Ammon's horn (tissue), 1 donor: ENCODE results near the gene MTMR2.

Source experiments
- DNase-seq: peaks from one replicate; pipeline ENCODE4 v3.0.0-alpha.2; 2016; ENCODE audit warnings: low spot score

MTMR2 gene

GRCh38 chr11:95923728-95924413, at the start of gene MTMR2:
Gene MTMR2 (minus strand): TSS chr11:95924107. CDS start chr11:95923954, 153 bp downstream.
- DNase-seq, result peak; percentile 84

- no peak for DNase-seq
Observed at GRCh38 chr11:95972060-95972459, 48.2 kb upstream of the MTMR2 start.

DNA sequence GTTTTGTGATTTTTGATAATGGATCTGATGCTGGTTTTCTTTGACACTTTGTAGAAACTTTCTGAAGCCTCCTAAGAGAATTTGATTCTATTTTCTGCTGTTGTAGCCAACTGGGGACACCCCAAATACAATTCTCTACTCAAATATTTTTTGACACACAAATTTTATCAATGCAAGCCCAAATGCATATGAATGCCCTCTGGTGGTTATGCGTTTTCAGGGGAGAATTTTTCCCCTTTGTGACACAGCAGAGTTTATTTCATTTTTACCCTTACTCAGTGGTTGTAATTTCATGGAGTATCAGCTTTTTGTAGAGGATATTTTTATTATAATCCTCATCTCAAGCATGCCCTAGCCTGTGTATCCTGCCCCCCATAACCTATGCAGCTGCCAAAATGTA, 44.7 kb upstream of the MTMR2 start:
- no peak for DNase-seq

GRCh38 chr11:95964281-95964680, 40.4 kb upstream of the MTMR2 start:
- DNase-seq, result no peak

- DNase-seq, result no peak
Observed at GRCh38 chr11:95961758-95962157, 37.9 kb upstream of the MTMR2 start.

DNA sequence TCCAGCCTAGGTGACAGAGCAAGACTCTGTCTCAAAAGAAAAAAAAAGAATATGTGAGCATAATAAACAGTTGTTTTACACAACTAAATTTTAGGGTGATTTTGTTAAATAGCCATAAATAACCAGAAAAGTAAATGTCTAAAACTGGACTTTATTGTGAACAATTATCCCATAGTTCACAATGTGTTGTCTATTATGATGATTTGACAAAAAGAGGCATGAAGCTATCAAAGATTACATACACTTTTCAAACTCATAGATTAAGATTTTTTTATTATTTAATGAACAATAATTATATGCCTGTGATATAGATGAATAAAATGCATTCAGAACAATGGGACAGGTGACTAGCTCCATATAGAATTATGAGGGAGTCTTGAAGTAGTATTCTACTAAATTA, 27.0 kb upstream of the MTMR2 start:
- DNase-seq, result no peak

GRCh38 chr11:95948637-95949036, 24.7 kb upstream of the MTMR2 start:
- DNase-seq, result no peak

DNA sequence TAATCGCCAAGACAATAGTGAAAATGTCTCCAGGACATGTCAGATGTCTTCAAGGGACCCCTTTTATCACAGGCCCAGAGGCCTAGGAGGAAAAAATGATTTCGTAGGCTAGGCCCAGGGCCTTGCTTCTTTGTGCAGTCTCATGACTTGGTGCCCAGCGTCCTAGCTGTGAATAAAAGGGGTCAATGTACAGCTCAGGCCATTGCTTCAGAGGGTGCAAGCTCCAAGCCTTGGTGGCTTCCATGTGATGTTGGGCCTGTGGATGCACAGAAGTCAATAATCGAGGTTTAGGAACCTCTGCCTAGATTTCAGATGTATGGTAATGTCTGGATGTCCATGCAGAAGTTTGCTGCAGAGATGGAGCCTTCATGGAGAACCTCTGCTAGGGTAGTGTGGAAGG, 20.7 kb upstream of the MTMR2 start:
- no peak for DNase-seq

GRCh38 chr11:95943546-95943945, 19.6 kb upstream of the MTMR2 start:
- no peak for DNase-seq

DNA sequence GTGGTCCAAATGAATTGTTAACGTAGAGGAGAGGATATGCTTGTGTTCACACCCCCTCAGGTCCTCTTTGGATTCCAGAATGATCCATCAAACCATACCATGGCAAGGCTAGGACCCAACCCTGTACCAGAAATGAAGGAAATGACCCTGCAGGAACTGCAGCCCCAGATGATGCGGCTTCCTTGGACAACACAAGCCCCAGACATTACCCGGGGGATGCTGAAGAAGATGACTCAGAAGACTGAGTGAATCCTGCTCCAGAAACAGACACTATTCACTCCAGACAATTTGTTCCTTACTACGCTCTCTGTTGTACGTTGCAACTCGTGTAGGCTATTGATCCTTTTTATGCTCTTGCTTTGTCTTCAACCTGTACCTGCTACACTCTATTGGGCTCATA, 15.2 kb upstream of the MTMR2 start:
- DNase-seq, result no peak

DNA sequence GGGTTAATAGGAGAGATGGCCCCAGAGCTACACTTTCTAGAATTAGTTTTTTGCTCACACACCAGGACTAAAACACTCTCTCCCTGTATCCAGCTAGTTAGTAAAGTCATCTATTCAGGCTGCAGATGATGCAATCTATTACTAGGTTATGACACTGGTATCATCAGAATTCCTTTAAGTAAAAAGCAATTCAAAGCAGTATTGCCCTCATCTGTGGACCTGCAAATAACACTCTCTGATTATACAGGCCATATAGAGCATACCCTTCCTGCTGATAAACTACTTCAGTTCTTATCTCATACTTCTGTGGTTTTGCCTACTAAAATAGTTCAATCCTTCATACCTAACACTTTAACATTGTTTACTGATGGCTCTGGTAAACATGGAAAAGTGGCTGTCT, 13.5 kb upstream of the MTMR2 start:
- no peak for DNase-seq

- DNase-seq, result no peak
Observed at GRCh38 chr11:95933594-95933993, 9.7 kb upstream of the MTMR2 start.

DNA sequence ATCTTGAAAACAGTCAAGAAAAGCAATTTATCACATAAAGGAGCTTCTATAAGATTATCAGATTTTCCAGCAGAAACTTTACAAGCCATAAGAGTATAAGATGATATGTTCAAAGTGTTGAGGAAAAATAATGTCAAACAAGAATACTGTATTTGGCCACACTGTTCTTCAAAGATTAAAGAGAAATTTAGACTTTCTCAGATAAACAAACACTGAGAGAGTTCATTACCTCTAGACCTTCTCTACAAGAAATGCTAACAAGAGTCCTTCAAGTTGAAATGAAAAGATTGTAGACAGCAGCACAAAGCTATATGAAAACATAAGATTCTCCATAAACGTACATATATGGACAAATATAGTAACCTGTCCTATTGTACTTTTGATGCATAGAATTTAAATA, 8.0 kb upstream of the MTMR2 start:
- no peak for DNase-seq

DNA sequence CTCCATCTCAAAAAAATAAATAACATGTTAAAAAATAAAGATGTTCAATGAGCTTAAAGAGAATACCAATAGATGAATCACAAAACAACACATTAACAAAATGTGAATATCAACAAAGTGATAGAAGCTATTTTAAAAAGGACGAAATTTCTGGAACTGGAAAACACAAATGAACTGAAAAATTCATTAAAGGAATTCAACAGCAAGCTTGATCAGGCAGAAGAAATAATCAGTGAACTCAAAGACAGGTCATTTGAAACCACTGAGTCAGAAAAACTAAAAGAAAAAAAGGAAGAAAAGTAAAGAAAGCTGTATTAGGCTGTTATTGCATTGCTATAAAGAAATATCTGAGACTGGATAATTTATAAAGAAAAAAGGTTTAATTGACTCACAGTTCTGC, 7.0 kb upstream of the MTMR2 start:
- DNase-seq, result no peak

- no peak for DNase-seq
Observed at GRCh38 chr11:95926726-95927125, 2.8 kb upstream of the MTMR2 start.

- no peak for DNase-seq
Observed at GRCh38 chr11:95925011-95925410, 1.1 kb upstream of the MTMR2 start.

DNA sequence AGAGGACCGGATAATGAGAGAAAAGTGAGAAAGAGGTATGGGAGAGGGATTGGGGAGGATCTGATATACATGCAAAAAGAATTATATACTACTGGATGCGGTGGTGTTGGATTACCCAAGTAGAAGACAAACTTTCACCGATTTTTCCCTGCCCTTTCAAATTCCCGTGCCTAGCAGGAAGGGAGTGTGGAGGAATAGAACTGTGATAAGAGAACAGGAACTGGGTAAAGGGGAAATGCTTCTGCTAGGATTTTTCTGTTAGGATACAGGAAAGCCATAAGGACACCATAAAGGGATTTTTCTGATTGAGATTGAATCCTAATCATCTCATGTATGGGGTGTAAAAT, 480 bp upstream of the MTMR2 start:
- DNase-seq, result peak; percentile 17

- DNase-seq, result no peak
Observed at GRCh38 chr11:95923439-95923727, 524 bp downstream of the MTMR2 start.

DNA sequence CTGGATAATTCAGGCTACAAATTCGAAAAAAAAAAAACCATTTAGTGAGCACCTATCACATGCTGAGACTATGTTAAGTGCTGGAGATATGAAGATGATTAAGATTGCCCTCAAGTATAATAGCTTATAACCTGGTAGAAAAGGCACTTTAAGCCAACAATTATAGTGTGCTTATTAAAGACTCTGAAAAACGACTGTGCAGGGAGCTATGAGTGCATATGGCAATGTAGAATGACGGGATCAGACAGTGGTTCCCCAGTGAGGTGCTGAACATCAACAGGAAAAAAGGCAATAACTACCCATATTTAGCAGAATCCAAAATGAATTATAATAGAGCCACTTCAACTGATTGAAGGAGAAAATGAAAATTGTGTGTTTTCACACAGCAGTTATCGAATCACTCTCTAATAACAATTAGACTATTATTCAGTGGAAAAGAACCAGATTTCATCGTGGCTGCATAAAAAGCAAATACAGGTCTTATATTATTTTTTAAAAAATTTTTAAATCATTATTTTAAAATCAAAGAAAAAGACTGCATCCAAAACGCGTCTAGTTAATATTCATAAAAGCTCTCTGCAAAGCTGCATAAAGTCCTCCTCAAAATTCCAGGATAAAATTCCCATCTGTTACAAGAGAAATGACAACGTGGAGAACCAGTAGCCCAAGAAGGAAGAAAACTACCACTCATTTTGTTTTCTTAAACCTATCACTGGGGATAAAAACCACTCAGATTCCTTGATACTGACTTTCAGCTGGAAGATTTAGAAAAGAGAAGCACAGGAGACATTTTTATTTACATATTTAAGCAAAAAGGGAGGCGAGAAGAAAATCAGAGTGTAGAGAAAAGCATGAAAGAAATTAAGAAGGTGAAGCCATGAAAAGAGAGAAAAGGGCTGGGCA, 1.1 kb downstream of the MTMR2 start:
- no peak for DNase-seq

DNA sequence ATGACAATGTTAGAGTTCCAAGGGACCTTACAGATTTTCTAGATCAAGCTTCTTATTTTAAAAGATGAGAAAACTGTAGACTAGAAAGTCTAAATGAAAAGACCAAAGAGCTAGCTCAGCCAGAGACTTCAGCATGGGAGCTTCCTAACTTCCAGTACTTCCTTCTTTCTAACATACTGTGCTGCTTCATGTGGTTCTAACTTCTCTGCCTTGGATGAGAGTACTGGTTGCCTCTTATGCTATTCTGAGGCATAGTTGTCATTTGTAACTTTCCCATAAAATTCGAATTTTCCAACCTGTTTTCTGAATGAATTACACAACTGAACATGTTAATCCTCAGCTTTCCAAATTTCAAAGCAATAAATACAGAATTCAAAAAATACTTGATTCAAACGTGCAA, 1.8 kb downstream of the MTMR2 start:
- no peak for DNase-seq

- DNase-seq, result no peak
Observed at GRCh38 chr11:95920460-95921105, 3.3 kb downstream of the MTMR2 start.

DNA sequence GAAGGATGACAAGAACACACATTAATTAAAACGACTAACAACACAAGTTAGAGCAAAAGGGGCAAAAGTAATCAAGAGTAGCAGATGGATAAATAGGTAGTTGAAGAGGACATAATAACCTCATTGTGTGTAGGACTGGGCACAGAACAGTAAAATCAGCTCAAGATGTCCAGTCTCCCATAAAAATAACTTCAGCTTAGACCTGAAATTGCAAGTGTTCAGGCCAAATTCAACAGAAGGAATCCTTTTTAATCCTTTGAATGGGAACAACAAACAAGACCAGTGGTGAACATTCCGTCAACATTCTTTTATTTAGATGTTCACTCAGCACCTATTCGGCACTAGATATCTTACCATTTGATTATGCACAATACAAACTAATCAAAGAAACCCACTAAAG, 4.4 kb downstream of the MTMR2 start:
- DNase-seq, result no peak

GRCh38 chr11:95918720-95919119, 5.2 kb downstream of the MTMR2 start:
- DNase-seq, result no peak
